Skin of body (tissue), 2 donors: ENCODE results near the gene CUL9. TPM values are rescaled to one million over a fixed set of nuclear protein-coding genes. Genes with fewer than 3 reads are reported as not detected.

Experiments used
- DNase-seq: peaks from one replicate; lab custom pipeline; 2025; lab: John Stamatoyannopoulos, UW
- total RNA-seq: library from RNA; depleted of rRNA; stranded (reverse); fragments of >200 nt; gene quantifications from one replicate; pipeline ENCODE4 v1.2.3, GENCODE V29; 2014

CUL9 gene
- total RNA-seq, 1 donor from 2014 or later, result 18.8 TPM

- DNase-seq, result no peak
Measured at GRCh38 chr6:43254138-43254817, 72.3 kb downstream of the CUL9 start.

- no peak for DNase-seq
Measured at GRCh38 chr6:43254846-43255245, 72.8 kb downstream of the CUL9 start.

GRCh38 chr6:43255408-43256054 lies 73.5 kb downstream of the CUL9 start:
- DNase-seq, result no peak

GRCh38 chr6:43256670-43257366 lies 74.8 kb downstream of the CUL9 start:
- DNase-seq, result no peak

- no peak for DNase-seq
Measured at GRCh38 chr6:43257367-43258145, 75.6 kb downstream of the CUL9 start.

- DNase-seq, result no peak
Measured at GRCh38 chr6:43258180-43258579, 76.2 kb downstream of the CUL9 start.

- no peak for DNase-seq
Measured at GRCh38 chr6:43258807-43259686, 77.1 kb downstream of the CUL9 start.

- DNase-seq, result no peak
Measured at GRCh38 chr6:43260791-43261190, 78.8 kb downstream of the CUL9 start.

GRCh38 chr6:43261198-43261597 lies 79.2 kb downstream of the CUL9 start:
- DNase-seq, result no peak

GRCh38 chr6:43262000-43262779 lies 80.2 kb downstream of the CUL9 start:
- no peak for DNase-seq

GRCh38 chr6:43262780-43263313 lies 80.9 kb downstream of the CUL9 start:
- DNase-seq, result no peak

- no peak for DNase-seq
Measured at GRCh38 chr6:43263314-43264178, 81.5 kb downstream of the CUL9 start.

- DNase-seq, result no peak
Measured at GRCh38 chr6:43264599-43265145, 82.7 kb downstream of the CUL9 start.

- DNase-seq, result no peak
Measured at GRCh38 chr6:43265564-43265963, 83.6 kb downstream of the CUL9 start.

GRCh38 chr6:43267619-43268354 lies 85.8 kb downstream of the CUL9 start:
- no peak for DNase-seq

- no peak for DNase-seq
Measured at GRCh38 chr6:43268355-43268700, 86.3 kb downstream of the CUL9 start.

- no peak for DNase-seq
Measured at GRCh38 chr6:43268782-43269272, 86.8 kb downstream of the CUL9 start.
